Urothelium cell line (cell line): ENCODE results near the gene BICD1.
A peak's percentile ranks its signal among the peaks of the same experiment; 100 is the strongest.
"Not testable (repeated sequence)": the region's sequence is repeated elsewhere in the genome, so short reads cannot be mapped to it uniquely, and the experiment has no call there.

Experiments
- DNase-seq: peaks from one replicate; pipeline ENCODE4 v3.0.0; 2011; ENCODE audit warnings: low spot score, mixed read lengths
- FAIRE-seq: peaks from 2 replicates; lab custom pipeline; 2011; peaks lifted over from hg19 to GRCh38; lab: Jason Lieb, UNC

Gene BICD1

DNA sequence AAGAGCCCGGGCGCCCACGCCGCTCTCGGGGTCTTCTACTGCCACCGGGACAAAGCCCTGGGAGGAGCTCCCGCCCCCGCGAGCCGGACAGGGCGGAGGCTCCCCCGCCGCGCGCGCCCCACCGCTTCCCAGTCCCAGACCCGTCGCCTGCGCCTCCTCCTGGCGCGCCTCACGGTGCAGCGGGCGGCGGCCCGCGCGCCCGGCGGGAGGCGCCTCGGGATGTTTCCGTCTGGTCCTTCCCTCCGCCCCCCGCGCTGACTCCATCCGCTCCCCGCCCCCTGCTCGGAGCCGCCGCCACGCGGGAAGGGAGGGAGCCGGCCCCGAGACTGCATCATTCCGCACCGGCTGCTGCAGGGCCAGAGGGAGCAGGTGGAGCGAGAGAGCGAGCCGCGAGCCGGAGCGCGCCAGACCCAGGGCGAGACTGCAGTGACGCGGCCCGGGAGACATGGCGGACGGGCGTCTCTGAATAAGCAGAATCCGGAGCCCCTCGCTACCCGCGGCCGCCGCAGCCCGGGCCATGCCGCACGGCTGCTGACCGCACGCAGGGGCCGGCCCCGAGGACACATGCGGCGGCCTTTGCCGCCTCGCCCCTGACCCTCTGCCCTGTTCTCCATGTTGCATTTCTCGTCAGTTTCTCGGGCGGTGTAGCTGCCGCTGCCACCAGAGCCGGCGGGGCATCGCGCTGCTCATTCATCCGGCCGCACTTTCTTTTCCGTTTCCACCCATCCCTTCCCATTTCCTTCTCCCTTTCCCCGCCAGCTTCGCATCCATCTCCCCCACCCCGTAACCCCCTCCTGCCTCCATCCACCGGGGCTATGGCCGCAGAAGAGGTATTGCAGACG lies at the start of gene BICD1:
Gene BICD1 (plus strand): TSS at position 331 of the 842 bp plus-strand sequence. CDS start 485 bp downstream, at position 816.
- peak; percentile 92 for DNase-seq
- FAIRE-seq, result peak; percentile 74

DNA sequence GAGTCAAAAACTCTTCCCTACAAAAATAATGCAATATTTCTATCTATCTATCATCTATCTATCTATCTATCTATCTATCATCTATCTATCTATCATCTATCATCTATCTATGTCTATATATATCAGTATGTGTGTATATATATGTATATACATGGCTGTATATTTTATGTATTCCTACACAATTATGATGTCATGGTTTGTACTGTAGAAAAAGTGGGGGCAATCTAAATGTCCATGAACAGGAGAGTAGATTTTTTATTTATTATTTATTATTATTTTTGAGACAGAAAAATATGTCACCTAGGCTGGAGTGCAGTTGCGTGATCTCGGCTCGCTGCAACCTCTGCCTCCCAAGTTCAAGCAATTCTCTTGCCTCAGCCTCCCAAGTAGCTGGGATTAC lies 45.6 kb upstream of the BICD1 start:
- FAIRE-seq, result no peak
- DNase-seq, result no peak

DNA sequence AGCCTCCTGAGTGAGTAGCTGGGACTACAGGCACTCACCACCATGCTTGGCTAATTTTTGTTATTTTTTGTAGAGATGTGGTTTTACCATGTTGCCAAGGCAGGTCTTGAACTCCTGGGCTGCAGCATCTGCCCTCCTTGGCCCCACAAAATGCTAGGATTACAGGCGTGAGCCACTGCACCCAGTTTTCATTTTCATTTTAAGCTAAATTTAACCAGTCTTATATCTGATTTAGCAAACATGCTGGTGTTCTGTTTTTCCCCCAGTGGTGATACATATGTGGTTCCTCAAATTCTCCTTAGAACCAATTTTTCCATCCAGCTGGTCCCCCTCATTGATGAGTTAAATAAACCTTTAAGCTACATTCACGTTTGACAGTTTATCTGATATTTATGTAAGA lies 43.8 kb upstream of the BICD1 start:
- DNase-seq, result no peak

DNA sequence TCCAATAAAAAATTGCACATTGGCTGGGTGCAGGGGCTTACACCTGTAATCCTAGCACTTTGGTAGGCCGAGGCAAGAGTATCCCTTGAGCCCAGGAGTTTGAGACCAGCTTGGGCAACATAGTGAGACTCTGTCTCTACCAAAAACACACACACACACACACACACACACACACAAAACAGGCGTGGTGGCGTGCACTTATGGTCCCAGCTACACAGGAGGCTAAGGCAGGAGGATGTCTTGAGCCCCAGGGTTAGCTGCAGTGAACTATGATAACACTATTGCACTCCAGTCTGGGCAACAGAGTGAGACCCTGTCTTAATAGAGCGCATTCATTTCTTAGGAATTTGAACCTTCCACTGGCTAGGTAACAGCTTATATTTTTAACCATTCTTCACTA lies 42.9 kb upstream of the BICD1 start:
- FAIRE-seq (no peak), DNase-seq (no peak)

More for the DNA sequence above, 43.8 kb upstream of the BICD1 start:
- no peak for FAIRE-seq

DNA sequence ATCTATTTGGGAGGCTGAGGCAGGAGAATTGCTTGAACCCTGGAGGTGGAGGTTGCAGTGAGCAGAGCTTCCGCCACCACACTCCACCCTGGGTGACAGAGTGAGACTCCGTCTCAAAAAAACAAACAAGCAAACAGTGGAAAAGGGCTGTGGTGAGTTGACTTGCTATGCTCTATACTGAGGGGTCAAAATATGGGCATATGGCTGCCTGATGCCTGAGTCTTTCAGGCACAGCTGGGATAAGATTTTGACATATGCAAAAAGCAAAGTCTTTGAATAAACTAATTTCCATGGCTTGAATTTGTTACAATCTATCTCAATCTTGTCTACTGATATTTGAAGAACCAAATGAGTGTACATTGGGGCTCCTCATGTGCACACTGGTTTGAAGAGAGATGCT lies 40.4 kb upstream of the BICD1 start:
- no peak for FAIRE-seq

DNA sequence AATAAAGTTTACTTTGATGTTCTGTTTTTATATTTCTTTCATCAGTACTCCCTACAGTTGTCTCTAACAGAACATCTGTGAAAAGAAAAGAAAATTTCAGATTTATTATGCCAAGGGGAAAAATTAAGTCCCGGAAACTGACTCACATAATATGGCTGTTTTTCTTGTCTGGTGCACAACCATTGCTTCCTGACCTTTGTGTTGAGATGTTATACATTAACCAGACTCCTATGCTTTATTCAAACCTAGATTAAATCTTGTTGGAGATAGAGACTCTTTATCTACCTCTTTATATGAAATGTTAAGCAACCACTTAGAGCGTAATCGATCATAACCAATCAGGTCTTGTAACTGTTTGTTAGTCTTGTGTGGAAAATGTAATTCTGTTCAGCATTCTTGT lies 37.6 kb upstream of the BICD1 start:
- DNase-seq, result no peak

More for the DNA sequence above, 40.4 kb upstream of the BICD1 start:
- no peak for DNase-seq

DNA sequence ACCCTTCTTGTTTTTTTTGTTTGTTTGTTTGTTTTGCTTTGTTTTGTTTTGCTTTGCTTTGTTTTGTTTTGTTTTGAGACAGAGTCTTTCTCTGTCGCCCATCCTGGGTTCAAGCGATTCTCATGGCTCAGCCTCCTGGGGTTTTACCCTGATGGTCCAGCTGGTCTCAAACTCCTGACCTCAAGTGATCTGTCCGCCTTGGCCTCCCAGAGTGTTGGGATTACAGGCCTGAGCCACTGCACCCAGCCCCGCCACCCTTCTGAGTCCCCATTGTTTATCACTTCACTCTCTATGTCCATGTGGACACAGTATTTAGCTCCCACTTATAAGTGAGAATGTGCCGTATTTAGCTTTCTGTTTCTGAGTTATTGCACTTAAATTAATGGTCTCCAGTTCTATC lies 36.9 kb upstream of the BICD1 start:
- DNase-seq, result no peak
- FAIRE-seq, result no peak

More for the DNA sequence above, 37.6 kb upstream of the BICD1 start:
- FAIRE-seq, result no peak

DNA sequence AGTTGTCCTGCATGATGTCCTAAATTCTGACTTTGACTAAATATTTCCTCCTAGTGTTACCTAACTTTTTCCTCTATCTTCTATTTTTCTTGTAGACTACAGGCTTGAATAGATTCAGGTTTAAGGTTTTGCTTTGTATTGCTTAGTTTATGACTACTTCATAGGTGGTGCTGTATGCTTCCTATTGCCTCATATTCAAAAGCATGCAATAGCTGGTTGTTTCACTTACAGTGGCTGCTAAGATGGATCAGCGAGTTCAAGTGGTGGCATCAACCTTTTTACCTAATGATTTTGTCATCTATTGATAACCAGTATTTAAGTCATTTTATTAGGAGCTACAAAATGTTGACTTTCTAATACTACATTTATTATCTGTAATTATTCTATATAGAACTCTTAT lies 36.3 kb upstream of the BICD1 start:
- FAIRE-seq (no peak), DNase-seq (no peak)

DNA sequence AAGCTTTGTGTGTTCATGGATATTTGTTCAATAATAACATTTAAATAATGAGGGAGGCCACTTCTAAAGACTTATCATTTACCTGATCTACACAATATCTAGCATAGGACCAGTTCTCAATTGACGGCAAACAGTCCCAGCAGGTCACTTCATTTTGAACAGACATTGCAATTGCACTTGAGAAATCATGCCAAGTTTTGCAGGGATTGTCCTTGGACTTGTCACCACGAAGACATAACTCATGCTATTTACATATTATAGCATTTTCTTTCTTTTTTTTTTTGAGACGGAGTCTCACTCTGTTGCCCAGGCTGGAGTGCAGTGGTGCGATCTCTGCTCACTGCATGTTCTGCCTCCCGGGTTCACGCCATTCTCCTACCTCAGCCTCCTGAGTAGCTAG lies 34.5 kb upstream of the BICD1 start:
- FAIRE-seq, result no peak
- DNase-seq, result no peak

DNA sequence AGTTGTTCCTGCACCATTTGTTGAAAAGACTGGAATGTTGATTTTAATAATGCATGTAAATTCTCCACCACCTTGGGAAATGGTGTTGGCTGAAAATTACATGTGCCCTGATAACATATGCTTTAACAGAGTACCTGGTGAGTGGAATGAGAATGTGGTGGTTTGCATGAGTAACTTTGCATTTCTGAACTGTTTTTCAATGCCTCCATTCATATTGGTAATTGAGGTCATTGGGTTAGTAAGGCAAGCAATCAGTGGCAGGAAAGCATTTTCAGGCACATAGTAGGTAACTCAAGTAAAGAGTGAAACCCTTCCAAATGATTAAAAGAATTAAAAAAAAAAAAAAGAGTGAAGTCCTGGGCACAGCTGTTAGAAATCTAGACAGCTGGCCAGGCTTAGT lies 32.2 kb upstream of the BICD1 start:
- DNase-seq (no peak), FAIRE-seq (no peak)

DNA sequence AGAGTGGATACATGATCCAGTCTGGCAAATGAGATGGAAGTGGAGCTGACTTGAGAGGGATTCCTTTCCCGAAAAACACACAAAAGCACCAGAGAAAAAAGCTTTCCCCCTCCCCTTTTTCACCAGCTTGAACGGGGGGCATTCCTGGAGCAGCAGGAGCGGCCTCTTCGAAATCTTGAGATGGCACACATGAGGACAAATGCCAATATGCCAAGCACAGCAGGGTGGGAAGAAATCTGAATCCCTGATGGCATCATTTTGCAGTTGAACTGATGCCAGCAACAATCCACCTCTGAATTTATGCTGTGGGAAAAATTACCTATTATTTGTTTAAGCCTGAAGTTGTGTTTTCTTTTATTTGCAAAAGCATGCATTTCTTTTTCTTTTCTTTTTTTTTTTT lies 29.7 kb upstream of the BICD1 start:
- DNase-seq (no peak), FAIRE-seq (no peak)

DNA sequence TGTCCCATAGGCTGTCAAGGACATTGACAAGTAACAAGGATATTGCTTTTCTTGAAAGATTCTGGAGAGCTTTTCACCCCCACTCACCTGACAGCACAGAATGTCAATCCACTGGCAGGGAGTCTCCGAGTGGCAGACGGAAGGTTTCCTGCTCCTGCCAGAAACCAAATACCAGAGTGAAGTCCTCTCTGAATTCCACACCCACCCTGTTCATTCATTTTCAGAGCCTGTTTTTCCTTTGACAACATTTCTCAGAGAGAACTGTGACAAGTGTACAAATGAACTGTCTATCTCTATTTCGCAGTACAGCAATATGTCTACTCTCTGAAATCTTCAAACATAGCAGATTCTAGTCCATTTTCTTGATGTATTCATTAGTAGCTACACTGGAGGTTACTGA lies 26.2 kb upstream of the BICD1 start:
- FAIRE-seq, result no peak

DNA sequence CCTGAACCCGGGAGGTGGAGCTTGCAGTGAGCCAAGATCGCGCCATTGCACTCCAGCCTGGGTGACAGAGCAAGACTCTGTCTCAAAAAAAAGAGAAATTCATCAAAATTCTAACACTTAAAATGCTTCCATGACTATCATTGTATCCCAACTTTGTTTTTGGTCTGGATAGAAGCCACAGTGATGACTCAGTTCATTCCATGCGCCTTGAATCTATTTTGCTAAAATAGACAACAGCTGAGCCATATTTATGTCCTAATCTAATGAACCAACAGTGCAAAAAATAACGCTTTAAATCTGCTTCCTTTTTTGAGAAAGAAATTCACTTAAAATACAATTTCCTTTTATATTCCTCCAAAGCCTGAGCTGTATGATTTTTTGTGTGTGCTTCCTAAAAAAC lies 23.2 kb upstream of the BICD1 start:
- FAIRE-seq (no peak), DNase-seq (peak; percentile 40)

More for the DNA sequence above, 26.2 kb upstream of the BICD1 start:
- DNase-seq, result no peak

DNA sequence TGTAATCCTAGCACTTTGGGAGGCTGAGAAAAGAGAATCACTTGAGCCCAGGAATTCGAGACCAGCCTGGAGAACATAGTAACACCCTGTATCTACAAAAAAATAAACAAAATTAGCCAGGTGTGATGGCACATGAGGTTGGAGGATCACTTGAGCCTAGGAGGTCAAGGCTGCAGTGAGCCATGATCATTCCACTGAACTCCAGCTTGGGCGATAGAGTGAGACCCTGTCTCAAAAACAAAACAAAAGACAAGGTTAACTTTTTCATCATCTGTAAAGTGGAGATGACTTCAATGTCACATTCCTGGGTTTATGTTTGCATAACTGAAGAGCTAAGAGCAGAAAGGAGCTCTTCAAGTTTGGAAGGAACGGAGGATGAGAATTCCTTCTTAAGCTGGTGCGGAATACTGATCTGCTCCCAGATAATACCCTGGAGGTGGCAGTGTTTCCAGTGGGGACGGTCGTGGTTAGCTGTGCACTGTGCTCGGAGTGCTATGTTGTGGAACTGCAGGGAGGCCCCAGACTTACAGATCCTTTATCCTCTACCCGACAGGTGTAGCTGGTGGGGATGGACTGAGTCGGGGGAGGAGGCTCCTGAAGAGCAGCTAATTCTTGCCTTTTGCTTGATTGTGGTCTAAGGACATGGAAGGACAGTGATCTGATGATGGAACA lies 22.5 kb upstream of the BICD1 start:
- peak; percentile 52 for FAIRE-seq

DNA sequence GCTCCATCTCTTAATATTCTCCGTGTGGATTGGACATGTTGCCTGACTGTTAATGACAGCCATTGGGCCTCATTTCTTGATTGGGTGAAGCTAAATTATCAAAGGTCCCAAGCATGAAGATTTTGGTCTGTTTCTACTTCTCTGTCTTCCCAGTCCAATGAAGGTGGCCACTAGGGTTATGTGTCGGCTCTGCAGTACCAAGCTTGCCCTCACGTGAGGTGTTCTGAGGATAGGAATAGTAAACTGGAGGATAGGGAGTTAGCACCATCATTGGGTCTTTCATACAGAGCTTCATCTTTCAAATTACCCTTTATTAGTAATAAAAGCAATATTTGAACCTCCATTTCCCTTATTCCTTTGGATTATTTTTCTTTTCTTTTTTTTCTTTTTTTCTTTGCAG lies 21.9 kb upstream of the BICD1 start:
- FAIRE-seq (no peak), DNase-seq (no peak)

More for the DNA sequence above, 22.5 kb upstream of the BICD1 start:
- no peak for DNase-seq

DNA sequence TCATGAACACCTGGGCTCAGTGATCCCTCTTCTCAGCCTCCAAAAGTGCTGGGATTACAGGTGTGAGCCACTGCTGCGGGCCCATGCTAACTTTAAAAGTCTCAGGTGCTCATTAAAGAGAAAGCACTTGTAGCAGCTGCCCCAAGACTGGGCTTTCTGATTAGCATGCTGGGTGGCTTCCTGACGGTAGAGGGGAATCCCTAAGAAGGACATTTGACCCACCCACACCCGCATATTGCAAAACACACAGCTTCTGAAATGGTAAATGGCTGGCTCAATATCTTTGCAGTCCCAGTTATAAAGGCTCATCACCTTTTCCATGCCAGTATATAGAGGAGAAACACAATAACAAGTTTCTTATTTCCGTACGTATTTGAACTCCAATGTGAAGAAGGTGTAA lies 19.3 kb upstream of the BICD1 start:
- no peak for FAIRE-seq
- no peak for DNase-seq

DNA sequence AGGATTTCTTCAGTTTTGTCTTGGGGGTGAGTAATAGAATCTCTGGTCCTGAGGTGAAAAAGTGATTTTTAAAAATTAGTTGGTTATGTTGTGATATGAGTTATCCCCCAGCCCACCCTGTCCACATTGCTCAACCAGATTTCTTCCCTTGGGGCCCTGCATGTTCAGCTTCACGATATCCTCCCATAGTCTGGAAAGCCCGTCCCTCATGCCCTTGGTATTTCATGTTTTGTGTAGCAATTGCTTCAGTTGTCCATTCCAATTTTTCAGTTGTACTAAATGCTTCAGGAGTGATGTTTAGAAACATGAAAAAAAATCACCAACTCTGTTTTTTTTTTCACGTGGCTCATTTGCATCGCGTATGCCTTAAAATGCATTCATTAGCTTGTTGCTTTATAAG lies 17.5 kb upstream of the BICD1 start:
- FAIRE-seq (no peak), DNase-seq (no peak)

DNA sequence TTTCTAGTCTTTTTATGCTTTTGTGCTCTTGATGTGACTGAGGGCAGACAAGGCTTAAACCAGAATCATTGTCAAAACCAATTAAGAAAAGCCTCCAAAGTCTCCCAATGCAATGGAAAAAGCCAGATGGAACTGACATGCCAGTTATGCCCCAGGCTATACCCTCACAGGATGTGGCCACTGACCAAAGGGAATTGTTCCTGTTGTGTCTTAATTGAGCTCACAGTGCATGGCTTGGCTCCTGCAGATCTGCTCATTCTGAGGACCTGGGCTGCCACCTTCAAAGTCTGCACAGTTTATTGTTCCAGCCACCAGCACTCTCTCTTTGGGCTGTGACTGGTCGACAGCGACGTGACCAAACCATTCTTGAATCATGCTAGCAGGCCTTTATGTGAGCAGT lies 17.1 kb upstream of the BICD1 start:
- no peak for DNase-seq
- FAIRE-seq, result no peak

DNA sequence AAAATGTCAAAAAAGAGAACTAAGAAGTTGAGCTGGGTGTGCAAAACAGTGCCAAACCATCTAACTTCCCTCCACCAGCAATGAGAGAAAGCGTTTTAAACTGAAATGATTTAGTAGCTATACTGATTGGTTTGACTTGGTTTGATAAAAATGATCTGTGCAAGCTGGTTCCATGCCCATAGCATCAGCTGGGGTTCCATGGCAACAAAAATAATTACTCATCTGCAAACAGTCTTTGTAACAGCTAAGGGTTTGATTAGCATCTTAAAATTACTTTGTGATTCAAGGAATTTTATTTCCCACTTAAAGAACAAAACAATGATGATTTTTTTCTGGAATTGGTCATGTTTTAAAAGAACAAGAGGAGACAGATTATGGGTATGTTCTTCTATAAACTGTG lies 15.0 kb upstream of the BICD1 start:
- FAIRE-seq (no peak), DNase-seq (no peak)

DNA sequence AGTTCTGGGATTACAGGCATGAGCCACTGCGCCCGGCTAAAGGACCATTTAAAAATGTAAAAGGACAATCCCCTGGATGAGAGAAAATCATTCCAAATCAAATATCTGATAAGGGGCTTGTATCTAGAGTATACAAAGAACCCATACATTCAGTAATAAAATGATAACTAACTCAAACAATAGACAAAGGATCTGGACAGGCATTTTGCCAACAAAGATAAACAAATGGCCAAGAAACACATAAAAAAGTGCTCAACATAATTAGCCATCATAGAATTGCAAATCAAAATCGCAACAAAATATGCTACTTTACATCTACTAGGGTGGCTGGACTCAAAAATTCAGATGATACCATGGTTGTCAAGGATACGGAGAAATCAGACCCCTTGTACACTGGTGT lies 8.5 kb upstream of the BICD1 start:
- DNase-seq (no peak), FAIRE-seq (no peak)

DNA sequence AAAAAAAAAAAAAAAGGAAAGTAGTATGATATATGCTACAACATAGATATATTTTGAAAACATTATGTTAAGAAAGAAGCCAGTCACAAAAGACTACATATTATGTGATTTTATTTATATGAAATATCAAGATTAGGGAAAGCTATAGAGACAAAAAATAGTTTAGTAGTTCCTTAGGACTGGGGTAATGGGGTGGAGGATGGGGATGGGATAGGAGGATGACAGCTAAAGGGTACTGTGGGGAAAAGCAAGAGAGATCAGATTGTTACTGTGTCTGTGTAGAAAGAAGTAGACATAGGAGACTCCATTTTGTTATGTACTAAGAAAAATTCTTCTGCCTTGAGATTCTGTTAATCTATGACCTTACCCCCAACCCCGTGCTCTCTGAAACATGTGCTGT lies 7.4 kb upstream of the BICD1 start:
- not testable (repeated sequence) for FAIRE-seq, DNase-seq

DNA sequence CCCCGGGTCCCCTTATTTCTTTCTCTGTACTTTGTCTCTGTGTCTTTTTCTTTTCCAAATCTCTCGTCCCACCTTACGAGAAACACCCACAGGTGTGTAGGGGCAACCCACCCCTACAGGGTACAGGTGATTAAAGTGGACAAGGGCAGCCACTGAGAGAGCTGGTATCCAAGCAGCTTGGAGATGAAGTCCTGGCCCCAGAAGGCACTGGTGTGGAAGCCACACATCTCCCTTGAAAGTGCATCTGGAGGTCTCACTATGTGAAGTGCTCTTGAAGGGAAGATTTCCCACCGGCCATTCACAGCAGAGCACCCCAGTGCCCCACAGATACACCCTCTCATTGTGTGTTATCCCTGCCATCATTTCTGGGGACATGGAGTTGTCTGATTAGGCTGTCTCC lies 6.3 kb upstream of the BICD1 start:
- DNase-seq (no peak), FAIRE-seq (no peak)
